ENCODE measurements around the gene TRIM39. TPM values are rescaled to one million over a fixed set of nuclear protein-coding genes. Genes with fewer than 3 reads are reported as not detected.

The TRIM39 gene
- total and polyA plus RNA-seq, 4 donors = 7.4 to 13.1 (median 11.5) TPM

DNA sequence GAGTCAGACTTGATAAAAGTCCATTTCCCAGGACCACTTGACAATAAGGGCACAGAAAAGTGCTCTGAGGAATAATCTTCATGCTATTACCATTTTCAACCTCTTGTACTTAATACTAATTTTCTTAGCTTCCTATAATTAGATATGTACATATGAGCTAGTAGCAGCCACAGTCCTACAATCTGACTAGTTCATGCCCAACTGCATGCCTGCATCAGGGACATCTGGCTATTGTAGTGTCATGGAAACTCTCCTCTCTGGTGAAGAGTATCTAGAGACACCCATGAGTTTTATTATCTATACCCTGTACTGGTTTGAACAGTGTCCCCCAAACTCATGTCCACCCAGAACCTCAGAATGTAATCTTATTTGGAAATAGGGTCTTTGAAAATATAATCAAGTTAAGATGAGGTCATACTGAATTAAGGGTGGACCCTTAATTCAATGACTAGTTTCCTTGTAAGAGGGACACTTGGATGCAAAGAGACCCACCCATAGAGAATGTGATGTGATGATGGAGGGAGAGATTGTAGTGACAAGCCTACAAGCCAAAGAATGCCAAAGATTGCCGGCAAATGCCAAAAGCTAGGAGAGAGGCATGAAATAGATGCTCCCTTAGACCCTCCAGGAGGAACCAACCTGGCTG is 13.9 kb upstream of the TRIM39 start:
- no peaks in the 10 kb centered on the region for H3K4me1 ChIP-seq (ENCODE audit: control insufficient read depth, insufficient read depth, low read length)
- no CpG with 5 or more reads among the region's 1 CpG for WGBS (ENCODE audit: insufficient coverage)
- H3K27ac ChIP-seq (ENCODE audit: low read depth, low read length) = no peak overlapping the region
- no peaks in the 10 kb centered on the region for H3K9me3 ChIP-seq (ENCODE audit: control insufficient read depth, insufficient read depth, low read length)
- DNase-seq (ENCODE audit: low read depth in 4 of 6, low spot score in 6 of 6) = no peak
- H3K36me3 ChIP-seq (ENCODE audit: control insufficient read depth, insufficient read depth, low read length) = no peaks in the 10 kb centered on the region
- H3K27me3 ChIP-seq (ENCODE audit: control insufficient read depth, insufficient read depth, low read length) = no peaks in the 10 kb centered on the region
- no peak overlapping the region for H3K4me3 ChIP-seq (ENCODE audit: low read depth, low read length)

- no peak overlapping the region for H3K27ac ChIP-seq (ENCODE audit: low read depth, low read length)
- 100% methylated on average over 1 of the region's 3 CpGs for WGBS (ENCODE audit: insufficient coverage)
Measured at GRCh38 chr6:30315156-30315555, 11.6 kb upstream of the TRIM39 start.

GRCh38 chr6:30317913-30318589 is 8.7 kb upstream of the TRIM39 start:
- 90% methylated on average over 2 of the region's 6 CpGs for WGBS (ENCODE audit: insufficient coverage)
- Histone ChIP-seq H3K27me3 (ENCODE audit: control insufficient read depth, insufficient read depth, low read length) (no peaks in the 10 kb centered on the region), H3K4me3 (ENCODE audit: low read depth, low read length) (no peak overlapping the region), H3K36me3 (ENCODE audit: control insufficient read depth, insufficient read depth, low read length) (no peaks in the 10 kb centered on the region), H3K9me3 (ENCODE audit: control insufficient read depth, insufficient read depth, low read length) (no peaks in the 10 kb centered on the region), H3K27ac (ENCODE audit: low read depth, low read length) (no peak overlapping the region), H3K4me1 (ENCODE audit: control insufficient read depth, insufficient read depth, low read length) (no peaks in the 10 kb centered on the region)
- DNase-seq (ENCODE audit: low read depth in 4 of 6, low spot score in 6 of 6) = no peak

More at GRCh38 chr6:30315156-30315555, 11.6 kb upstream of the TRIM39 start:
- Histone ChIP-seq H3K9me3 (ENCODE audit: control insufficient read depth, insufficient read depth, low read length) (no peaks in the 10 kb centered on the region), H3K36me3 (ENCODE audit: control insufficient read depth, insufficient read depth, low read length) (no peaks in the 10 kb centered on the region), H3K4me1 (ENCODE audit: control insufficient read depth, insufficient read depth, low read length) (no peaks in the 10 kb centered on the region), H3K27me3 (ENCODE audit: control insufficient read depth, insufficient read depth, low read length) (no peaks in the 10 kb centered on the region), H3K4me3 (ENCODE audit: low read depth, low read length) (no peak overlapping the region)
- DNase-seq (ENCODE audit: low read depth in 4 of 6, low spot score in 6 of 6) = no peak

- no CpG with 5 or more reads among the region's 1 CpG for WGBS (ENCODE audit: insufficient coverage)
- DNase-seq (ENCODE audit: low read depth in 4 of 6, low spot score in 6 of 6) = no peak
- Histone ChIP-seq H3K27ac (ENCODE audit: low read depth, low read length) (no peak overlapping the region), H3K4me3 (ENCODE audit: low read depth, low read length) (no peak overlapping the region), H3K27me3 (ENCODE audit: control insufficient read depth, insufficient read depth, low read length) (no peaks in the 10 kb centered on the region), H3K36me3 (ENCODE audit: control insufficient read depth, insufficient read depth, low read length) (no peaks in the 10 kb centered on the region), H3K9me3 (ENCODE audit: control insufficient read depth, insufficient read depth, low read length) (no peaks in the 10 kb centered on the region), H3K4me1 (ENCODE audit: control insufficient read depth, insufficient read depth, low read length) (no peaks in the 10 kb centered on the region)
Measured at GRCh38 chr6:30319146-30319835, 7.4 kb upstream of the TRIM39 start.

GRCh38 chr6:30321692-30322388 is 4.9 kb upstream of the TRIM39 start:
- WGBS (ENCODE audit: insufficient coverage) = 60% methylated on average over 4 of the region's 6 CpGs
- Histone ChIP-seq H3K36me3 (ENCODE audit: control insufficient read depth, insufficient read depth, low read length) (no peaks in the 10 kb centered on the region), H3K9me3 (ENCODE audit: control insufficient read depth, insufficient read depth, low read length) (no peaks in the 10 kb centered on the region), H3K4me3 (ENCODE audit: low read depth, low read length) (no peak overlapping the region), H3K27me3 (ENCODE audit: control insufficient read depth, insufficient read depth, low read length) (no peaks in the 10 kb centered on the region), H3K4me1 (ENCODE audit: control insufficient read depth, insufficient read depth, low read length) (peaks cover 10% of the 10 kb centered on the region), H3K27ac (ENCODE audit: low read depth, low read length) (no peak overlapping the region)
- DNase-seq (ENCODE audit: low read depth in 4 of 6, low spot score in 6 of 6) = no peak

- WGBS (ENCODE audit: insufficient coverage) = 87% methylated on average over 12 of the region's 20 CpGs
- Histone ChIP-seq H3K36me3 (ENCODE audit: control insufficient read depth, insufficient read depth, low read length) (no peaks in the 10 kb centered on the region), H3K27me3 (ENCODE audit: control insufficient read depth, insufficient read depth, low read length) (no peaks in the 10 kb centered on the region), H3K27ac (ENCODE audit: low read depth, low read length) (no peak overlapping the region), H3K4me3 (ENCODE audit: low read depth, low read length) (no peak overlapping the region), H3K4me1 (ENCODE audit: control insufficient read depth, insufficient read depth, low read length) (peaks cover 13% of the 10 kb centered on the region), H3K9me3 (ENCODE audit: control insufficient read depth, insufficient read depth, low read length) (no peaks in the 10 kb centered on the region)
- DNase-seq (ENCODE audit: low read depth in 4 of 6, low spot score in 6 of 6) = no peak
Measured at GRCh38 chr6:30322527-30323501, 3.9 kb upstream of the TRIM39 start.

GRCh38 chr6:30323806-30324205 is 2.9 kb upstream of the TRIM39 start:
- Histone ChIP-seq H3K9me3 (ENCODE audit: control insufficient read depth, insufficient read depth, low read length) (no peaks in the 10 kb centered on the region), H3K27me3 (ENCODE audit: control insufficient read depth, insufficient read depth, low read length) (no peaks in the 10 kb centered on the region), H3K4me1 (ENCODE audit: control insufficient read depth, insufficient read depth, low read length) (peaks cover 13% of the 10 kb centered on the region), H3K4me3 (ENCODE audit: low read depth, low read length) (no peak overlapping the region), H3K36me3 (ENCODE audit: control insufficient read depth, insufficient read depth, low read length) (no peaks in the 10 kb centered on the region), H3K27ac (ENCODE audit: low read depth, low read length) (no peak overlapping the region)
- WGBS (ENCODE audit: insufficient coverage) = no CpG with 5 or more reads among the region's 1 CpG
- no peak for DNase-seq (ENCODE audit: low read depth in 4 of 6, low spot score in 6 of 6)

DNA sequence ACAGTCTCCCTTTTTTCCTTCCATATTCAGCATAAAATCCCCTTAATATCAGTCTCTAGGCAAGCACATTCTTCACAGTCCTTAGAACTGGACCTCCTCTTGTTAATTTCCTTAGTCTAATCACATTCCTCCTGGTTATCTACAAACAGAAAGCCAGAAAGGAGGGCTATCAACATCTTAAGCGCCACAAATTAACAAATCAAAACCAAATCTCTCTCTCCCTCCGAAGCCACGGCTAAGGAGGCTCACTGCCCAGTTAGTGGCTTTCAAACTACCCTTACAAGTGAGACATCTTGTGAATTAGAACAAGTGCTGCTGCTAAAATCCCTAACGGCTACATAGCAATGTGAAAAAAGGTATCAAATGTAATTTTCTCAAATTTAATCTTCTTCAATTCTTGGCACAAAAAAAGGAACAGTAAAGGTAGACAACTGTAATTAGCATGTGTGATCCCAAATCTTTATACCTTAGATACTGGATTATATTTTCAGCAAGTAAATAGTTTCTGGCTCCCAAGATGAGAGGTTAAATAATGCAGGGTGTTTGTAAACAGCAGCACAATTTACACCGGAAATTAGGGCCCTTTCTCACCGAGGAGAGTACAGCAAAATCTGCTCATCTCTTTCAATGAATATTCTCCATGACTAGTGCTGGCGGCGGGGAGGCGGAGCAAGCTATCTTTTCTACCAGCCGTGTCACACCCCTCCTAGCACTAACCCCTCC is 1.4 kb upstream of the TRIM39 start:
- peaks cover 13% of the 10 kb centered on the region for H3K4me1 ChIP-seq (ENCODE audit: control insufficient read depth, insufficient read depth, low read length)
- H3K36me3 ChIP-seq (ENCODE audit: control insufficient read depth, insufficient read depth, low read length) = peaks cover 12% of the 10 kb centered on the region
- H3K4me3 ChIP-seq (ENCODE audit: low read depth, low read length) = peak overlapping the region; percentile 83
- 3% methylated on average over 7 of the region's 10 CpGs for WGBS (ENCODE audit: insufficient coverage)
- no peaks in the 10 kb centered on the region for H3K27me3 ChIP-seq (ENCODE audit: control insufficient read depth, insufficient read depth, low read length)
- DNase-seq (ENCODE audit: low read depth in 4 of 6, low spot score in 6 of 6) = peak in 2 of 6 donors; percentile 49 to 75
- H3K9me3 ChIP-seq (ENCODE audit: control insufficient read depth, insufficient read depth, low read length) = no peaks in the 10 kb centered on the region
- H3K27ac ChIP-seq (ENCODE audit: low read depth, low read length) = no peak overlapping the region

Data from spinal cord (tissue), 10 donors.